ENCODE data around the gene PAMR1.

DNA sequence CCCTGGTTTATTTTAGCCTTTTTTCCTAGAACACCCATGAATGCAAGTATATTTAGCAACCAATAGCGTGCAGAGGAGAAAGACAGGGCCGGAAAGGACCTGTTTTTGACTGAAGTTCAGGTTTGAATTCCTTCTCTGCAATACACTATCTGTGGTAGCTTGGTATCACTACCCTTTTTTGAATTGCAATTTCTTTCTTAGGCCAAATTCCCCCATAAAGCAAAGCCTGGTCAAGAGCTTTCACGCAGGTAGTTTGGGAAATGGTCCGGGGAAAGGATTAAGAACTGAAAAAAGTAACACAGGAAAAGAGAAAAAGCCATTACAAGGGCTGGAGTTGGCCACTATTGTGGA is 38.8 kb upstream of the PAMR1 start:
- TF ChIP-seq, protein P1, sequence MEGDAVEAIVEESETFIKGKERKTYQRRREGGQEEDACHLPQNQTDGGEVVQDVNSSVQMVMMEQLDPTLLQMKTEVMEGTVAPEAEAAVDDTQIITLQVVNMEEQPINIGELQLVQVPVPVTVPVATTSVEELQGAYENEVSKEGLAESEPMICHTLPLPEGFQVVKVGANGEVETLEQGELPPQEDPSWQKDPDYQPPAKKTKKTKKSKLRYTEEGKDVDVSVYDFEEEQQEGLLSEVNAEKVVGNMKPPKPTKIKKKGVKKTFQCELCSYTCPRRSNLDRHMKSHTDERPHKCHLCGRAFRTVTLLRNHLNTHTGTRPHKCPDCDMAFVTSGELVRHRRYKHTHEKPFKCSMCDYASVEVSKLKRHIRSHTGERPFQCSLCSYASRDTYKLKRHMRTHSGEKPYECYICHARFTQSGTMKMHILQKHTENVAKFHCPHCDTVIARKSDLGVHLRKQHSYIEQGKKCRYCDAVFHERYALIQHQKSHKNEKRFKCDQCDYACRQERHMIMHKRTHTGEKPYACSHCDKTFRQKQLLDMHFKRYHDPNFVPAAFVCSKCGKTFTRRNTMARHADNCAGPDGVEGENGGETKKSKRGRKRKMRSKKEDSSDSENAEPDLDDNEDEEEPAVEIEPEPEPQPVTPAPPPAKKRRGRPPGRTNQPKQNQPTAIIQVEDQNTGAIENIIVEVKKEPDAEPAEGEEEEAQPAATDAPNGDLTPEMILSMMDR (conservative IDR thresholded peaks at IDR 0.05; ENCODE audit: low read length) = no peak
- no peak for TF ChIP-seq EZH2phosphoT487 (IDR thresholded peaks at IDR 0.05; ENCODE audit: borderline replicate concordance)

Data from Loucy (cell line).